HCT116 (cell line): ENCODE results near the gene RPL38. TPM values are rescaled to one million over a fixed set of nuclear protein-coding genes. Genes with fewer than 3 reads are reported as not detected.

Source experiments
- ATAC-seq: fragments of 200-7000 bp; cut with Tn5 transposase; 2 replicates; pipeline ENCODE4 v1.9.1; 2020; ENCODE audit warnings: mild to moderate bottlenecking, moderate library complexity
- BruUV-seq: library from RNA; stranded (reverse); fragments of 400-500 nt; replicated peaks from 2 replicates; lab custom pipeline; 2021; lab: Mats Ljungman, UMichigan
- CTCF ChIA-PET: fragments of 300-600 bp; sonication (Branson Sonifier 250); formaldehyde crosslinking; loops from one replicate; lab custom pipeline; 2021; ENCODE audit warnings: antibody characterized with exemption; lab: Charles Lee
- POLR2A ChIA-PET: fragments of 300-600, 350-600 bp; sonication (Branson Sonifier 250); formaldehyde crosslinking; loops from one replicate; lab custom pipeline; 2021; ENCODE audit warnings: antibody characterized with exemption; lab: Charles Lee
- RAD21 ChIA-PET, 2 experiments: fragments of 300-600 bp; sonication (Branson Sonifier 250); formaldehyde crosslinking; loops; one replicate each; lab custom pipeline; 2023; ENCODE audit warnings: low total read pairs in 2 of 2; ENCODE audit not compliant: uncharacterized antibody in 2 of 2, unreplicated experiment in 2 of 2, low non-redundant PET in 1 of 2; lab: Charles Lee
- DNase-seq: peaks from one replicate; pipeline ENCODE4 v3.0.0-alpha.2; 2010; ENCODE audit warnings: low read depth, low spot score
- H2AFZ ChIP-seq: fragments of 200-600 bp; shearing (Covaris generic), sonication (generic); 2 replicates; pipeline ENCODE4 v1.6.1; 2017; ENCODE audit warnings: low read depth, mixed run types, mixed read lengths, antibody characterized with exemption, low read length; ENCODE audit not compliant: poor library complexity, severe bottlenecking
- H3K27ac ChIP-seq: 2 replicates; pipeline ENCODE4 v1.5.1; 2012; ENCODE audit warnings: low read depth, low read length
- H3K27me3 ChIP-seq: fragments of 200-600 bp; sonication (generic); 2 replicates; pipeline ENCODE4 v1.6.1; 2016; ENCODE audit warnings: mixed run types, low read length, mixed read lengths; ENCODE audit not compliant: insufficient read depth
- H3K36me3 ChIP-seq, 2 experiments: fragments of 200-500 bp in 1 of 2; fragments of 200-600 bp in 1 of 2; sonication (Bioruptor generic) in 1 of 2; sonication (generic) in 1 of 2; 2 replicates each; pipeline versions ENCODE4 v1.5.1 to v1.6.1; 2014 to 2016; ENCODE audit warnings: low read length in 2 of 2, inconsistent platforms in 1 of 2, mixed read lengths in 1 of 2, mixed run types in 1 of 2; ENCODE audit not compliant: insufficient read depth in 2 of 2, control insufficient read depth in 1 of 2
- H3K4me1 ChIP-seq, 2 experiments: fragments of 200-600 bp in 1 of 2; sonication (generic) in 1 of 2; 2 replicates each; pipeline versions ENCODE4 v1.5.1 to v1.6.1; 2012 to 2017; ENCODE audit warnings: low read length in 2 of 2, inconsistent platforms in 1 of 2, mild to moderate bottlenecking in 1 of 2, mixed read lengths in 1 of 2, mixed run types in 1 of 2, moderate library complexity in 1 of 2; ENCODE audit not compliant: insufficient read depth in 2 of 2, control insufficient read depth in 1 of 2
- H3K4me2 ChIP-seq: fragments of 200-600 bp; sonication (generic); 2 replicates; pipeline ENCODE4 v1.6.1; 2017; ENCODE audit warnings: mixed run types, low read length, mixed read lengths
- H3K4me3 ChIP-seq, 2 experiments: fragments of 200-600 bp in 1 of 2; sonication (generic) in 1 of 2; replicated peaks in 1 of 2; 2 replicates each; pipeline ENCODE4 v1.5.1; 2011 to 2016; ENCODE audit warnings: low read length in 2 of 2, control low read depth in 1 of 2, low read depth in 1 of 2, mild to moderate bottlenecking in 1 of 2, mixed read lengths in 1 of 2, mixed run types in 1 of 2
- H3K79me2 ChIP-seq: fragments of 200-600 bp; sonication (generic); 2 replicates; pipeline ENCODE4 v1.6.1; 2017; ENCODE audit warnings: mild to moderate bottlenecking, mixed run types, low read length, moderate library complexity, mixed read lengths; ENCODE audit not compliant: insufficient read depth
- H3K9ac ChIP-seq: fragments of 200-600 bp; sonication (generic); 2 replicates; pipeline ENCODE4 v1.6.1; 2016; ENCODE audit warnings: low read length, mixed read lengths
- H3K9me2 ChIP-seq: fragments of 200-600 bp; sonication (generic), shearing (Covaris generic); 2 replicates; pipeline ENCODE4 v1.6.1; 2017; ENCODE audit warnings: mixed run types, mild to moderate bottlenecking, moderate library complexity; ENCODE audit not compliant: insufficient read depth
- H3K9me3 ChIP-seq, 2 experiments: fragments of 200-500 bp in 1 of 2; fragments of 200-600 bp in 1 of 2; sonication (Bioruptor generic) in 1 of 2; sonication (generic) in 1 of 2; 2 replicates each; pipeline ENCODE4 v1.6.1; 2014 to 2017; ENCODE audit warnings: low read length in 2 of 2, mixed read lengths in 2 of 2, inconsistent platforms in 1 of 2, low read depth in 1 of 2, mild to moderate bottlenecking in 1 of 2, mixed run types in 1 of 2, moderate library complexity in 1 of 2; ENCODE audit not compliant: control insufficient read depth in 1 of 2, insufficient read depth in 1 of 2
- H4K20me1 ChIP-seq: fragments of 200-600 bp; sonication (generic), shearing (Covaris generic); 2 replicates; pipeline ENCODE4 v1.6.1; 2017; ENCODE audit warnings: mixed run types, mild to moderate bottlenecking, moderate library complexity; ENCODE audit not compliant: insufficient read depth
- ATF3 ChIP-seq: IDR thresholded peaks from 2 replicates; pipeline ENCODE4 v1.6.1; 2012
- CBX3 ChIP-seq: IDR thresholded peaks from 2 replicates; pipeline ENCODE4 v1.6.1; 2012; ENCODE audit warnings: low read depth
- CTCF ChIP-seq, 3 experiments: fragments of 200-600 bp in 1 of 3; sonication (generic) in 1 of 3; IDR thresholded peaks in 2 of 3; conservative IDR thresholded peaks in 1 of 3; 2 replicates each; pipeline ENCODE4 v1.5.1; 2012 to 2017; ENCODE audit warnings: low read depth in 2 of 3, low read length in 2 of 3, antibody characterized with exemption in 1 of 3, borderline replicate concordance in 1 of 3, control low read depth in 1 of 3, mild to moderate bottlenecking in 1 of 3, mixed read lengths in 1 of 3, mixed run types in 1 of 3, moderate library complexity in 1 of 3; ENCODE audit not compliant: insufficient read depth in 1 of 3
- ELF1 ChIP-seq: IDR thresholded peaks from 2 replicates; pipeline ENCODE4 v1.6.1; 2012; ENCODE audit warnings: low read depth, borderline replicate concordance
- EZH2 ChIP-seq: fragments of 200-600 bp; sonication (generic); IDR thresholded peaks from 2 replicates; pipeline ENCODE4 v1.6.1; 2017; ENCODE audit warnings: antibody characterized with exemption, mixed run types
- EZH2phosphoT487 ChIP-seq: fragments of 200-600 bp; IDR thresholded peaks from 2 replicates; pipeline ENCODE4 v1.6.1; 2018; ENCODE audit warnings: antibody characterized with exemption, borderline replicate concordance
- FOSL1 ChIP-seq: IDR thresholded peaks from 2 replicates; pipeline ENCODE4 v1.6.1; 2012; ENCODE audit warnings: low read depth
- JUND ChIP-seq: IDR thresholded peaks from 2 replicates; pipeline ENCODE4 v1.6.1; 2012
- MAX ChIP-seq: IDR thresholded peaks from 2 replicates; pipeline ENCODE4 v1.6.1; 2012
- POLR2A ChIP-seq: IDR thresholded peaks from 2 replicates; pipeline ENCODE4 v1.7.0; 2011; ENCODE audit warnings: borderline replicate concordance; ENCODE audit not compliant: insufficient read depth, insufficient read length; ENCODE audit errors: extremely low read depth
- POLR2AphosphoS5 ChIP-seq: IDR thresholded peaks from 2 replicates; pipeline ENCODE4 v1.6.1; 2011; ENCODE audit warnings: mild to moderate bottlenecking, low read depth, low read length, moderate library complexity
- RAD21 ChIP-seq: IDR thresholded peaks from 2 replicates; pipeline ENCODE4 v1.6.1; 2012; ENCODE audit warnings: low read depth, mild to moderate bottlenecking
- REST ChIP-seq: IDR thresholded peaks from 2 replicates; pipeline ENCODE4 v1.6.1; 2012; ENCODE audit warnings: low read depth
- SP1 ChIP-seq: IDR thresholded peaks from 2 replicates; pipeline ENCODE4 v1.6.1; 2012; ENCODE audit warnings: low read depth
- TCF7L2 ChIP-seq: IDR thresholded peaks from 2 replicates; pipeline ENCODE4 v1.7.0; 2011; ENCODE audit warnings: borderline replicate concordance, inconsistent platforms; ENCODE audit not compliant: insufficient read depth, insufficient read length; ENCODE audit errors: extremely low read depth
- YY1 ChIP-seq: IDR thresholded peaks from 2 replicates; pipeline ENCODE4 v1.6.1; 2011; ENCODE audit warnings: low read length, low read depth, moderate library complexity, mild to moderate bottlenecking; ENCODE audit not compliant: insufficient replicate concordance; ENCODE audit errors: extremely low read depth
- ZFX ChIP-seq: fragments of 450-650 bp; IDR thresholded peaks from 2 replicates; pipeline ENCODE4 v1.6.1; 2017
- intact Hi-C: fragments of 100-400 bp; cut with micrococcal nuclease; formaldehyde crosslinking; loops from 2 replicates; pipeline ENCODE4 v1.10.0; 2022
- total RNA-seq: library from RNA; stranded (reverse); gene quantifications from one replicate; pipeline ENCODE4 v1.2.1, GENCODE V29; 2021; ENCODE audit not compliant: unreplicated experiment

RPL38 gene
- total RNA-seq, 1 experiment from 2014 or later: 1,628 TPM

GRCh38 chr17:74158761-74159160 lies 44.7 kb upstream of the RPL38 start (continued):
- no peak for TF ChIP-seq ATF3
- no peak for TF ChIP-seq ZFX
- TF ChIP-seq EZH2: no peak
- no peak for TF ChIP-seq MAX
- TF ChIP-seq RAD21: no peak
- TF ChIP-seq SP1: no peak
- no peak for TF ChIP-seq POLR2AphosphoS5
- TF ChIP-seq YY1: no peak

GRCh38 chr17:74159226-74159840 lies 44.1 kb upstream of the RPL38 start:
- Histone ChIP-seq H3K27me3 (peaks cover 22% of the 10 kb centered on the region; the same call in 1 of the 2 replicates), H4K20me1 (no peaks in the 10 kb centered on the region), H3K9me3 (no peaks in the 10 kb centered on the region), H3K4me1 (no peaks in the 10 kb centered on the region), H3K9me2 (no peaks in the 10 kb centered on the region), H3K4me3 (no peak overlapping the region), H3K79me2 (no peaks in the 10 kb centered on the region), H3K9ac (no peak overlapping the region), H3K36me3 (no peaks in the 10 kb centered on the region), H3K27ac (no peak overlapping the region), H3K4me2 (no peak overlapping the region), H2AFZ (no peak overlapping the region)
- BruUV-seq: no TSS peak
- DNase-seq (no peak), ATAC-seq (no peak)
- ChIA-PET RAD21 (no interaction called here), CTCF (no interaction called here), POLR2A (no interaction called here)
- intact Hi-C loops: no loop called here
- TF ChIP-seq FOSL1 (no peak), TCF7L2 (no peak), YY1 (no peak), CBX3 (no peak), MAX (no peak), JUND (no peak), POLR2A (no peak), CTCF (IDR thresholded peaks at IDR 0.05 in 2 of 3, conservative IDR thresholded peaks at IDR 0.05 in 1 of 3; ENCODE audit: borderline replicate concordance in 1 of 3, insufficient read depth in 1 of 3, low read depth in 2 of 3, low read length in 2 of 3) (no peak), ELF1 (no peak), POLR2AphosphoS5 (no peak), RAD21 (no peak), EZH2phosphoT487 (no peak), ATF3 (no peak), REST (no peak)
